ENCODE results near the gene AMMECR1. TPM values are rescaled to one million over a fixed set of nuclear protein-coding genes. Genes with fewer than 3 reads are reported as not detected.
"Not testable (repeated sequence)": the region's sequence is repeated elsewhere in the genome, so short reads cannot be mapped to it uniquely, and the experiment has no call there.

AMMECR1 gene
- total RNA-seq, 3 donors from 2014 or later, result 4.1 to 10.7 (median 8.2) TPM

DNA sequence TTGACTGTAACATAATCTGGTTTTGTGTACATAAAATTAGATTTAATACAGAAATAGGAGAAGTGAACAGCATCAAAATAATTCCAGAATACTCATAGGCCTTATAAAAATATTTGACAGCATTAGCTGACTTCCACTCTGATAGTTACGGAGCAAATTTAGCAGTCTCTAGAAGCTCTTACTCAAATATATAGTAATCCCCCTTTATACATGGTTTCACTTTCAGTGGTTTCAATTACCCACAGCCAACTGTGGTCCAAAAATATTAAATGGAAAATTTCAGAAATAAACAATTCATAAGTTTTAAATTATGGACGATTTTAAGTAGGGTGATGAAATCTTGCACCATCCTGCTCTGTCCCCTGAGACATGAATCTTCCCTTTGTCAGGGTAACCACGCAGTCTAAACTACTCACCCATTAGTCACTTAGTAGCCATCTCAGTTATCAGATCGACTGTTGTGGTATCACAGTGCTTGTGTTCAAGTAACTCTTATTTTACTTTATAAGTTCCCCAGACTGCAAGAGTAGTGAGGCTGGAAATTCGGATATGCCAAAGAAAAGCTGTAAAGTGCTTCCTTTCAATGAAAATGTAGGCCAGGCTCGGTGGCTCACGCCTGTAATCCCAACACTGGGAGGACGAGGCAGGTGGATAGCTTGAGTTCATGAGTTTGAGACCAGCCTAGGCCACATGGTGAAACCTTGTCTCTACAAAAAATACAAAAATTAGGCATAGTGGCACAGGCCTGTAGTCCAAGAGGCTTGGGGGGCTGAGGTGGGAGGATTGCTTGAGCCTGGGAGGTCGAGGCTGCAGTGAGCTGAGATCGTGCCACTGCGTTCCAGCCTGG lies 23.5 kb upstream of the AMMECR1 start:
- Histone ChIP-seq H3K36me3 (ENCODE audit: low read depth) (no peaks in the 10 kb centered on the region), H3K9me3 (no peaks in the 10 kb centered on the region), H3K4me3 (no peak overlapping the region), H3K4me1 (ENCODE audit: low read depth) (no peaks in the 10 kb centered on the region)
- ATAC-seq (no peak), DNase-seq (no peak)
- intact Hi-C loops (cut with DNase I, micrococcal nuclease), result no loop called here
- TF ChIP-seq, protein P1, sequence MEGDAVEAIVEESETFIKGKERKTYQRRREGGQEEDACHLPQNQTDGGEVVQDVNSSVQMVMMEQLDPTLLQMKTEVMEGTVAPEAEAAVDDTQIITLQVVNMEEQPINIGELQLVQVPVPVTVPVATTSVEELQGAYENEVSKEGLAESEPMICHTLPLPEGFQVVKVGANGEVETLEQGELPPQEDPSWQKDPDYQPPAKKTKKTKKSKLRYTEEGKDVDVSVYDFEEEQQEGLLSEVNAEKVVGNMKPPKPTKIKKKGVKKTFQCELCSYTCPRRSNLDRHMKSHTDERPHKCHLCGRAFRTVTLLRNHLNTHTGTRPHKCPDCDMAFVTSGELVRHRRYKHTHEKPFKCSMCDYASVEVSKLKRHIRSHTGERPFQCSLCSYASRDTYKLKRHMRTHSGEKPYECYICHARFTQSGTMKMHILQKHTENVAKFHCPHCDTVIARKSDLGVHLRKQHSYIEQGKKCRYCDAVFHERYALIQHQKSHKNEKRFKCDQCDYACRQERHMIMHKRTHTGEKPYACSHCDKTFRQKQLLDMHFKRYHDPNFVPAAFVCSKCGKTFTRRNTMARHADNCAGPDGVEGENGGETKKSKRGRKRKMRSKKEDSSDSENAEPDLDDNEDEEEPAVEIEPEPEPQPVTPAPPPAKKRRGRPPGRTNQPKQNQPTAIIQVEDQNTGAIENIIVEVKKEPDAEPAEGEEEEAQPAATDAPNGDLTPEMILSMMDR (IDR thresholded peaks at IDR 0.05), result no peak

DNA sequence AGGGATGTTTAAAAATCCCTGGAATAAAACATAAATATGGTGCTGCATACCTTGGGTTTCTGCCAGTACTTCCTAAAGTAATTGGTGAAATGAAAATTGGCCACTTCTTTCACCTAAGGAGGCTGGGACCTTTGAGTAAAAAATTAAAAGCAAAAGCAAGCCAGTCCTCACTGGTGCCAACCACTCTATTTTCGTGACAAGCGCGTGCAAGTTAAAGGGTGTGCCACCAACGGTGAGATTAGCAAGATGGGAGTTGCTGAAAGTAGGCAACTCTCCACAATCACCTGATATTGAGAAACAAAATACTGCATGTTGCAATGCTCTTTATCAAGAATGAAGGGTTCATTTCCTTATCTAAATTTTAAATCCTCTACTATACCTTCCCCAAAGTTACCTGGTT lies 21.1 kb upstream of the AMMECR1 start:
- DNase-seq, result no peak
- H3K4me3 ChIP-seq, result no peak overlapping the region
- H3K9me3 ChIP-seq, result no peaks in the 10 kb centered on the region
- TF ChIP-seq, protein P1 (IDR thresholded peaks at IDR 0.05), result no peak
- no peaks in the 10 kb centered on the region for H3K4me1 ChIP-seq (ENCODE audit: low read depth)
- intact Hi-C loops (cut with DNase I, micrococcal nuclease), result no loop called here
- no peaks in the 10 kb centered on the region for H3K36me3 ChIP-seq (ENCODE audit: low read depth)
- no peak for ATAC-seq

DNA sequence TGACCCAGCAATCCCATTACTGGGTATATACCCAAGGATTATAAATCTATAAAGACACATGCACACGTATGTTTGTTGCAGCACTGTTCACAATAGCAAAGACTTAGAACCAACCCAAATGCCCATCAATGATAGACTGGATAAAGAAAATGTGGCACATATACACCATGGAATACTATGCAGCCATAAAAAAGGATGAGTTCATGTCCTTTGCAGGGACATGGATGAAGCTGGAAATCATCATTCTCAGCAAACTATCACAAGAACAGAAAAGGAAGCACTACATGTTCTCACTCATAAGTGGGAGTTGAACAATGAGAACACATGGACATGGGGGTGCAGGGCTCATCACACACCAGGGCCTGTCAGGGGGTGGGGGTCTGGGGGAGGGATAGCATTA lies 15.6 kb upstream of the AMMECR1 start:
- intact Hi-C loops (cut with DNase I, micrococcal nuclease); H3K4me3 ChIP-seq; H3K9me3 ChIP-seq; H3K36me3 ChIP-seq (ENCODE audit: low read depth); DNase-seq; ATAC-seq; H3K4me1 ChIP-seq (ENCODE audit: low read depth): not testable (repeated sequence)

DNA sequence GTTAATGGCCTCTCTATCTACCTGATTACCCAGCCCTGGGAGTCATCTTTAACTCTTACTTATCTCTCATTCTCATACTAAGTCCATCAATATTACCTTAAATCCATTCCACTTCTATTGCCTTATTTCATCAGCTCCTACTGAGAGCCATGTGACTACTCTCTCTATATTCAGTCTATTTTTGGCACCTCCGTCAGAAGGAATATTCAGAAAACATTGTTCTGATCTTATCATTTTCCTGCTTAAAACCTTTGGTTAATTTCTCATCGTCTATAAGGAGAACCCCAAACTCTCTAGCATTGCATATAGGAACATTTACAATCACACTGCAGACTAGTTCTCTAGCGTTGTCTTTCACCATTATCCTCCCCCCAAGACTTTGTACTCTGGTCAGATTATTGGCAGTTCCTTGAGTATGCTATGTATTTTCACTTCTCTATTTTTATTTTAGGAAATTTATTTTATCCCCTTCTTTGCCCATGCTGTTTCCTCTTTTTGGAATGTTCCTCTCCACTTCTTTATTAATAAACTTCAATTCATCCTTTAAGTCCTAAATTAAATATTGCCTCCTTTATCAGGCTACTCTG lies 13.7 kb upstream of the AMMECR1 start:
- H3K4me1 ChIP-seq (ENCODE audit: low read depth), result no peaks in the 10 kb centered on the region
- intact Hi-C loops (cut with DNase I, micrococcal nuclease), result no loop called here
- no peak for ATAC-seq
- no peak for DNase-seq
- H3K36me3 ChIP-seq (ENCODE audit: low read depth), result no peaks in the 10 kb centered on the region
- no peaks in the 10 kb centered on the region for H3K9me3 ChIP-seq
- H3K4me3 ChIP-seq, result no peak overlapping the region
- TF ChIP-seq, protein P1 (IDR thresholded peaks at IDR 0.05), result no peak

DNA sequence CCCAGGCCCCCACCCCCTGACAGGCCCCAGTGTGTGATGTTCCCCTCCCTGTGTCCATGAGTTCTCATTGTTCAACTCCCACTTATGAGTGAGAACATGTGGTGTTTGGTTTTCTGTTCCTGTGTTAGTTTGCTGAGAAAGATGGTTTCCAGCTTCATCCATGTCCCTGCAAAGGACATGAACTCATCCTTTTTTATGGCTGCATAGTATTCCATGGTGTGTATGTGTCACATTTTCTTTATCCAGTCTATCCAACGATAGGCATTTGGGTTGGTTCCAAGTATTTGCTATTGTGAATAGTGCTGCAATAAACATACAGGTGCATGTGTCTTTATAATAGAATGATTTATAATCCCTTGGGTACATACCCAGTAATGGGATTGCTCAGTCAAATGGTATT lies 10.7 kb upstream of the AMMECR1 start:
- ATAC-seq; intact Hi-C loops (cut with DNase I, micrococcal nuclease): not testable (repeated sequence)

DNA sequence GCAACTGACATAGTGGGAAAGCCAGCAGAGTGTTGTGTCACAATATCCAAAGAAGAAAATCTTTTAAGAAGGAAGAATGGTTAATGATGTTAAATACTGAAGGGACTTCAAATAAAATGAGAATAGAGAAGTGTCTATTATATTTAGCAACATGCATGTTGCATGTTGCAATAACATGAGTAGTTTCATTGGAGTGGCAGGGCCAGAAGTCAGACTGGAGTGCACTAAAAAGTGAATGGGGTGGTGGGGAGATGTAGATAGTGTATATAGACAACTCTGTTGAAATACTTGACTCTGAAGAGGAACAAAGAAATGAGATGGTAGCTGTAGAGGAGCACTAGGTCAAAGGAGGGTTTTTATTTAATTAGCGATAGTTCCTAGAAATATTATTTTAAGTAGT lies 9.5 kb upstream of the AMMECR1 start:
- no peaks in the 10 kb centered on the region for H3K36me3 ChIP-seq (ENCODE audit: low read depth)

More for the DNA sequence above, 10.7 kb upstream of the AMMECR1 start:
- not testable (repeated sequence) for H3K4me1 ChIP-seq (ENCODE audit: low read depth); H3K36me3 ChIP-seq (ENCODE audit: low read depth); H3K4me3 ChIP-seq; DNase-seq; H3K9me3 ChIP-seq

More for the DNA sequence above, 9.5 kb upstream of the AMMECR1 start:
- no peak overlapping the region for H3K4me3 ChIP-seq
- DNase-seq (no peak), ATAC-seq (no peak)
- no peaks in the 10 kb centered on the region for H3K4me1 ChIP-seq (ENCODE audit: low read depth)
- intact Hi-C loops (cut with DNase I, micrococcal nuclease), result no loop called here
- H3K9me3 ChIP-seq, result no peaks in the 10 kb centered on the region
- TF ChIP-seq, protein P1 (IDR thresholded peaks at IDR 0.05), result no peak

Measured in mucosa of descending colon (tissue), 3 donors.